ENCODE results near the gene RANGRF.

Gene RANGRF

DNA sequence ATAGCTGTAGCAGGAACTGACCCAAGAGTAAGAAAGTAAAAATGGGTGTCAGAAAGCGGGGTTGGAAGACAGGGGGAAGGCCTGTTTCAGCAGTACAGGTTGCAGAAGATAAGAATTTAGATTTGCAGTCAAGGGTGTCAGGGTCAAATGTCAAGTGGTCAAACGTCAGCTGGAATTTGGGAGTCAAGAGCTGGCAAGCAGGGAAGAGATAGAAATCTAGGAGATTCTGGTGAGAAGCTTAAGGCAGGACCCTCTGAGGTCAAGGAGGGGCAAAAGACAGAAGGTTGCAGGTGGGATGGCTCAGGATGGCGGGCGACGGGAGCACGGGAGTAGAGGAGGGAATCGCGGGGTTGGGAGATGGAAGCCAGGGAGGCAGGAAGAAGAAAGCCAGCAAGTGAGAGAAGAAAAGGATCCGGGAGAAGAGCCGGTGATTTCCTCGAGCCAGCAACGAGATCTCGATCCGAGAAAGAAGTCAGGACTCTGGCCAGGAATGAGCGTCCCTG, 6.4 kb downstream of the RANGRF start:
- H3K4me1 ChIP-seq (ENCODE audit: control insufficient read depth, insufficient read depth, low read depth, low read length): peaks cover 5% of the 10 kb centered on the region
- H3K18ac ChIP-seq (ENCODE audit: low read depth in 1 of 2, low read length in 2 of 2): peak overlapping the region in 1 of 2 experiments; percentile 48
- peaks cover 9% of the 10 kb centered on the region for H3K79me1 ChIP-seq (replicated peaks; ENCODE audit: low read length, poor library complexity, severe bottlenecking)
- peak overlapping the region; percentile 63 for H3K4me2 ChIP-seq (ENCODE audit: low read length, poor library complexity, severe bottlenecking)
- H3K9ac ChIP-seq (ENCODE audit: low read length): peak overlapping the region; percentile 84
- no peak overlapping the region for H2BK5ac ChIP-seq (ENCODE audit: low read depth, low read length, poor library complexity, severe bottlenecking)
- no peak overlapping the region for H3K4ac ChIP-seq (ENCODE audit: low read depth in 1 of 2, low read length in 2 of 2)
- peak overlapping the region; percentile 57 for H4K8ac ChIP-seq (ENCODE audit: low read length)
- peak overlapping the region; percentile 39 to 83 for H3K4me3 ChIP-seq (ENCODE audit: insufficient read depth in 1 of 2, low read depth in 1 of 2, low read length in 2 of 2)
- H2BK12ac ChIP-seq (ENCODE audit: low read length in 2 of 2): peak overlapping the region in 1 of 2 experiments; percentile 3
- H4K91ac ChIP-seq (ENCODE audit: low read length): no peak overlapping the region
- H3K27ac ChIP-seq (ENCODE audit: low read length, poor library complexity, severe bottlenecking): peak overlapping the region; percentile 49
- H2BK120ac ChIP-seq (ENCODE audit: low read depth, low read length): no peak overlapping the region
- no peaks in the 10 kb centered on the region for H3K9me3 ChIP-seq (ENCODE audit: control insufficient read depth, low read length)
- H3K27me3 ChIP-seq (ENCODE audit: control insufficient read depth in 1 of 2, insufficient read depth in 1 of 2, low read length in 2 of 2): no peaks in the 10 kb centered on the region
- 19% methylated on average over 15 of the region's 15 CpGs for WGBS
- H2BK15ac ChIP-seq (ENCODE audit: low read depth, poor library complexity, severe bottlenecking): no peak overlapping the region
- H3K36me3 ChIP-seq (ENCODE audit: control insufficient read depth in 1 of 2, insufficient read depth in 2 of 2, low read depth in 1 of 2, low read length in 2 of 2): peaks cover 0 to 9% of the 10 kb centered on the region in 2 experiments
- H2AK5ac ChIP-seq (ENCODE audit: low read length, severe bottlenecking): no peak overlapping the region
- no peak for DNase-seq
- H3K23ac ChIP-seq (ENCODE audit: low read length in 2 of 2): no peak overlapping the region
- no peak overlapping the region for H3K14ac ChIP-seq (ENCODE audit: low read length in 2 of 2)
- peak overlapping the region; percentile 76 for H2AFZ ChIP-seq (ENCODE audit: low read depth, low read length)

- Histone ChIP-seq H3K4me2 (ENCODE audit: low read length, poor library complexity, severe bottlenecking) (peak overlapping the region; percentile 4), H3K23ac (ENCODE audit: low read length in 2 of 2) (no peak overlapping the region), H2BK120ac (ENCODE audit: low read depth, low read length) (no peak overlapping the region), H3K79me1 (replicated peaks; ENCODE audit: low read length, poor library complexity, severe bottlenecking) (no peaks in the 10 kb centered on the region), H3K9me3 (ENCODE audit: control insufficient read depth, low read length) (no peaks in the 10 kb centered on the region), H2AFZ (ENCODE audit: low read depth, low read length) (no peak overlapping the region), H3K27me3 (ENCODE audit: control insufficient read depth in 1 of 2, insufficient read depth in 1 of 2, low read length in 2 of 2) (no peaks in the 10 kb centered on the region), H4K91ac (ENCODE audit: low read length) (no peak overlapping the region), H2BK5ac (ENCODE audit: low read depth, low read length, poor library complexity, severe bottlenecking) (no peak overlapping the region), H3K4me3 (ENCODE audit: insufficient read depth in 1 of 2, low read depth in 1 of 2, low read length in 2 of 2) (no peak overlapping the region), H2BK12ac (ENCODE audit: low read length in 2 of 2) (no peak overlapping the region), H3K4me1 (ENCODE audit: control insufficient read depth, insufficient read depth, low read depth, low read length) (no peaks in the 10 kb centered on the region), H2AK5ac (ENCODE audit: low read length, severe bottlenecking) (no peak overlapping the region), H3K4ac (ENCODE audit: low read depth in 1 of 2, low read length in 2 of 2) (no peak overlapping the region), H3K14ac (ENCODE audit: low read length in 2 of 2) (no peak overlapping the region), H3K36me3 (ENCODE audit: control insufficient read depth in 1 of 2, insufficient read depth in 2 of 2, low read depth in 1 of 2, low read length in 2 of 2) (no peaks in the 10 kb centered on the region), H3K18ac (ENCODE audit: low read depth in 1 of 2, low read length in 2 of 2) (no peak overlapping the region), H4K8ac (ENCODE audit: low read length) (peak overlapping the region; percentile 54), H3K27ac (ENCODE audit: low read length, poor library complexity, severe bottlenecking) (no peak overlapping the region), H3K9ac (ENCODE audit: low read length) (no peak overlapping the region), H2BK15ac (ENCODE audit: low read depth, poor library complexity, severe bottlenecking) (no peak overlapping the region)
- 67% methylated on average over 3 of the region's 3 CpGs for WGBS
- DNase-seq: no peak
Observed at GRCh38 chr17:8300226-8300625, 11.8 kb downstream of the RANGRF start.

- no peaks in the 10 kb centered on the region for H3K36me3 ChIP-seq (ENCODE audit: control insufficient read depth in 1 of 2, insufficient read depth in 2 of 2, low read depth in 1 of 2, low read length in 2 of 2)
- peak overlapping the region; percentile 4 for H3K4me2 ChIP-seq (ENCODE audit: low read length, poor library complexity, severe bottlenecking)
- H2BK15ac ChIP-seq (ENCODE audit: low read depth, poor library complexity, severe bottlenecking): no peak overlapping the region
- H3K23ac ChIP-seq (ENCODE audit: low read length in 2 of 2): no peak overlapping the region
- H4K8ac ChIP-seq (ENCODE audit: low read length): peak overlapping the region; percentile 54
- H2BK12ac ChIP-seq (ENCODE audit: low read length in 2 of 2): no peak overlapping the region
- no peak overlapping the region for H3K4me3 ChIP-seq (ENCODE audit: insufficient read depth in 1 of 2, low read depth in 1 of 2, low read length in 2 of 2)
- no peaks in the 10 kb centered on the region for H3K9me3 ChIP-seq (ENCODE audit: control insufficient read depth, low read length)
- no peak overlapping the region for H4K91ac ChIP-seq (ENCODE audit: low read length)
- no peak overlapping the region for H3K4ac ChIP-seq (ENCODE audit: low read depth in 1 of 2, low read length in 2 of 2)
- no peak overlapping the region for H3K27ac ChIP-seq (ENCODE audit: low read length, poor library complexity, severe bottlenecking)
- H3K79me1 ChIP-seq (replicated peaks; ENCODE audit: low read length, poor library complexity, severe bottlenecking): no peaks in the 10 kb centered on the region
- H2BK5ac ChIP-seq (ENCODE audit: low read depth, low read length, poor library complexity, severe bottlenecking): no peak overlapping the region
- H3K9ac ChIP-seq (ENCODE audit: low read length): no peak overlapping the region
- no peak overlapping the region for H2AFZ ChIP-seq (ENCODE audit: low read depth, low read length)
- H3K18ac ChIP-seq (ENCODE audit: low read depth in 1 of 2, low read length in 2 of 2): no peak overlapping the region
- DNase-seq: peak; percentile 70
- H2BK120ac ChIP-seq (ENCODE audit: low read depth, low read length): no peak overlapping the region
- H3K4me1 ChIP-seq (ENCODE audit: control insufficient read depth, insufficient read depth, low read depth, low read length): no peaks in the 10 kb centered on the region
- no peak overlapping the region for H3K14ac ChIP-seq (ENCODE audit: low read length in 2 of 2)
- no peaks in the 10 kb centered on the region for H3K27me3 ChIP-seq (ENCODE audit: control insufficient read depth in 1 of 2, insufficient read depth in 1 of 2, low read length in 2 of 2)
- no peak overlapping the region for H2AK5ac ChIP-seq (ENCODE audit: low read length, severe bottlenecking)
- WGBS: 2% methylated on average over 7 of the region's 8 CpGs
Observed at GRCh38 chr17:8300627-8301242, 12.3 kb downstream of the RANGRF start.

- Histone ChIP-seq H4K91ac (ENCODE audit: low read length) (peak overlapping the region; percentile 30), H3K27me3 (ENCODE audit: control insufficient read depth in 1 of 2, insufficient read depth in 1 of 2, low read length in 2 of 2) (peaks cover 50 to 59% of the 10 kb centered on the region in 2 experiments), H3K18ac (ENCODE audit: low read depth in 1 of 2, low read length in 2 of 2) (no peak overlapping the region), H2BK12ac (ENCODE audit: low read length in 2 of 2) (no peak overlapping the region), H2BK15ac (ENCODE audit: low read depth, poor library complexity, severe bottlenecking) (no peak overlapping the region), H3K9me3 (ENCODE audit: control insufficient read depth, low read length) (no peaks in the 10 kb centered on the region), H3K4ac (ENCODE audit: low read depth in 1 of 2, low read length in 2 of 2) (no peak overlapping the region), H3K27ac (ENCODE audit: low read length, poor library complexity, severe bottlenecking) (no peak overlapping the region), H2BK5ac (ENCODE audit: low read depth, low read length, poor library complexity, severe bottlenecking) (no peak overlapping the region), H3K4me1 (ENCODE audit: control insufficient read depth, insufficient read depth, low read depth, low read length) (peaks cover 8% of the 10 kb centered on the region), H4K8ac (ENCODE audit: low read length) (no peak overlapping the region), H3K9ac (ENCODE audit: low read length) (no peak overlapping the region), H2AFZ (ENCODE audit: low read depth, low read length) (no peak overlapping the region), H3K4me3 (ENCODE audit: insufficient read depth in 1 of 2, low read depth in 1 of 2, low read length in 2 of 2) (no peak overlapping the region), H2BK120ac (ENCODE audit: low read depth, low read length) (no peak overlapping the region), H2AK5ac (ENCODE audit: low read length, severe bottlenecking) (no peak overlapping the region), H3K4me2 (ENCODE audit: low read length, poor library complexity, severe bottlenecking) (no peak overlapping the region), H3K23ac (ENCODE audit: low read length in 2 of 2) (no peak overlapping the region), H3K79me1 (replicated peaks; ENCODE audit: low read length, poor library complexity, severe bottlenecking) (no peaks in the 10 kb centered on the region), H3K36me3 (ENCODE audit: control insufficient read depth in 1 of 2, insufficient read depth in 2 of 2, low read depth in 1 of 2, low read length in 2 of 2) (no peaks in the 10 kb centered on the region), H3K14ac (ENCODE audit: low read length in 2 of 2) (no peak overlapping the region)
- 77% methylated on average over 8 of the region's 10 CpGs for WGBS
- no peak for DNase-seq
Observed at GRCh38 chr17:8310601-8311123, 22.2 kb downstream of the RANGRF start.

Measured in mesenchymal stem cell (in vitro differentiated cells and primary cell).